Body of pancreas (tissue), 4 donors: ENCODE data around the gene ELP2.

Source experiments
- POLR2A ChIP-seq, 3 donors: fragments of 450-650 bp; IDR thresholded peaks; one replicate each; pipeline ENCODE4 v1.6.1; 2016; ENCODE audit warnings: antibody characterized with exemption in 3 of 3, mild to moderate bottlenecking in 2 of 3
- TF ChIP-seq, protein P1 (sequence below), 7 experiments: fragments of 450-650 bp in 4 of 7; fragments of 200-600 bp in 3 of 7; sonication (generic) in 3 of 7; IDR thresholded peaks; one replicate each; pipeline ENCODE4 v1.5.1; 2016 to 2019; ENCODE audit warnings: antibody characterized with exemption in 7 of 7

GRCh38 chr18:36104749-36105148, 24.9 kb upstream of the ELP2 start:
- TF ChIP-seq POLR2A (IDR thresholded peaks at IDR 0.05) = no peak
- TF ChIP-seq, protein P1, sequence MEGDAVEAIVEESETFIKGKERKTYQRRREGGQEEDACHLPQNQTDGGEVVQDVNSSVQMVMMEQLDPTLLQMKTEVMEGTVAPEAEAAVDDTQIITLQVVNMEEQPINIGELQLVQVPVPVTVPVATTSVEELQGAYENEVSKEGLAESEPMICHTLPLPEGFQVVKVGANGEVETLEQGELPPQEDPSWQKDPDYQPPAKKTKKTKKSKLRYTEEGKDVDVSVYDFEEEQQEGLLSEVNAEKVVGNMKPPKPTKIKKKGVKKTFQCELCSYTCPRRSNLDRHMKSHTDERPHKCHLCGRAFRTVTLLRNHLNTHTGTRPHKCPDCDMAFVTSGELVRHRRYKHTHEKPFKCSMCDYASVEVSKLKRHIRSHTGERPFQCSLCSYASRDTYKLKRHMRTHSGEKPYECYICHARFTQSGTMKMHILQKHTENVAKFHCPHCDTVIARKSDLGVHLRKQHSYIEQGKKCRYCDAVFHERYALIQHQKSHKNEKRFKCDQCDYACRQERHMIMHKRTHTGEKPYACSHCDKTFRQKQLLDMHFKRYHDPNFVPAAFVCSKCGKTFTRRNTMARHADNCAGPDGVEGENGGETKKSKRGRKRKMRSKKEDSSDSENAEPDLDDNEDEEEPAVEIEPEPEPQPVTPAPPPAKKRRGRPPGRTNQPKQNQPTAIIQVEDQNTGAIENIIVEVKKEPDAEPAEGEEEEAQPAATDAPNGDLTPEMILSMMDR (IDR thresholded peaks at IDR 0.05) = no peak
